SIG-M5 treated with dmso at 0.1 percent for 504 hours (cell line): ENCODE measurements around the gene RNF19B.
"Not testable (repeated sequence)": the region's sequence is repeated elsewhere in the genome, so short reads cannot be mapped to it uniquely, and the experiment has no call there.

Experiments used
- DNase-seq: peaks from one replicate; lab custom pipeline; 2025; ENCODE audit not compliant: unreplicated experiment; lab: John Stamatoyannopoulos, UW

Gene RNF19B

GRCh38 chr1:32992489-32993323, 28.1 kb upstream of the RNF19B start:
- peak; percentile 97 for DNase-seq

DNA sequence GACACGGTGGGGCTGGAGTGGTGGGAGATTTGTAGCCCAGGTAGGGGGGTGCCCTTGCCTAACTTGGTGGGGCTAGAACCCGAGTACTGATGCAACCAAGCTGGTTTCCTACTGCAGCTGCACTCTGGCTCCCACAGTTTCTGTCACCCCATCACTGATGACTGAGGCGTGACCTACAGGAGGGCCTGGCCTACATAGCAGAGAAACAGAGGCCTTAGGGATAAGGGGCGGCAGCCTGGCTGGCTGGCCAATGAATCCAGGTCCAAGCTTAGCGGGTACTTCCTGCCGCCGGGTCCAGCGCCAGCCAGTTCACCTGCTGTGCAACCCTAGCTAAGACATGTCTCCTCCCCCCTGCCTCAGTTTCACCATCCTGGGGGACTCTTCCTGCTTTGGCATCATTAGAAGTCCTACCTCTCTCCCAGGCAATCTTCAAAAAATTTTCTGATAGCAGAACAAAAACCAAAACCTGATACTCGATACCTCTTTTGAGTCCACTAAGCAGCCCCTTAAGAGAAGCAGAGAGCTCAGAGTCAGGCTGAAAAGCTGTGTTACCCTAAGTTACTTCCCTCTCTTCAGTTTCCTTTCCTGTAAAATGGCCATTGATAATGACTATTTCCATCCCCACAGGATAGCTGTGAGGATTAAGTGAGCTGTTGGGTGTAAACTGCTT, 27.3 kb upstream of the RNF19B start:
- DNase-seq = no peak

DNA sequence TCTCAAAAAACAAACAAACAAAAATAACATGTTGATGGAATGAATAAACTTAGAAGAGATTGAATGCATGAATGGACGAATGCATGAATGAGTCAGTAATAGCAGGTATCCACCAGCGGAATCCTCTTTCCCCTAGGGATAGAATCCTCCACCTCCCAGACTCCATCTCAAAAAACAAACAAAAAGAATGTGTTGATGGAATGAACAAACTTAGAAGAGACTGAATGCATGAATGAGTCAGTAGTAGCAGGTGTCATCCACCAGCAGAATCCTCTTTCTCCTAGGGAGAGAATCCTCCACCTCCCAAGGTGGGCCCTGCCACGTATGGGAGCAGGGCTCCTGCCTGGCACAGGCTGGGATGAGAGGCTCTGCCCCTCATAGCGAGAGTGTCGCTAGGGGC, 26.8 kb upstream of the RNF19B start:
- DNase-seq = no peak

GRCh38 chr1:32990887-32991286, 26.3 kb upstream of the RNF19B start:
- no peak for DNase-seq

DNA sequence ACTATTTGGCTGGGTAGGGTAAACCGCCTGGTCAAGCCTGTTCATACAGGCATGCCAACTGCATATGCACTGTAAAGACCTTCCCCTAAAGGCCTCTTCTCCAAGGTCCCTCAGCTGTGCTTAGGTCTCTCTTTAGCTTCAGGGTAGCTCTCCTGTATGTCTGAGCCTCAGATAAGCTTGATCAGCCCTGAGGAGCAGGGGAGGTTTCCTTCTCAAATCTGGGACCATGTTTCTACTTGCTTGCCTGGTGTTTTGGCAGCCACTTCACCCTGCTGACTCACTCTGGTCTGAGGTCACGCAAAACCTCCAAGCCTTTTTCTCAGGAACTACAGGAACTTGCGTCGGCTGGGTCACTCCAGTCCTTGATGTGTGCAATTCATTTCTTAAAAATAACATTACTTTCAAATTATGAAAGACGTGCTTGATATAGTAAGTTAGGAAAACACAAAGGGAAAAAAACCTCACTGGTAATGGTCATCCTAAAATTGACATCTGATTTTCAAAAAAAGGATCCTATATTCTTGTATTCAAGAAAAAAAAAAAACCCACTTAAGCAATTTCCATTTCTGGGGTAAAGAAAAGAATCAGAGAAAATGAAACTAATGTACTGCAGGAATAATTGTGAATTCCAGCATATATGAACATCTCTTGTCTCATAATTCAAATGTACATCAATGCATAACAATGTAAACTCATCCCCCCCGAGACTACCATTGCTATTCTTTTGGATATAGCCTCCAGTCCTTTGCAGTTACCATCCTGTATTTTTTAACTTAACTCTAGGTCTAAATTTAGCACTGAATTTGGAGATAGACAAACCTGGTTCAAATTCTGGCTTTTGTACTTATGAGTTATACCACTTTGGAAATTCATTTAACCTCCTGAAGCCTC, 24.8 kb upstream of the RNF19B start:
- DNase-seq = peak; percentile 65

DNA sequence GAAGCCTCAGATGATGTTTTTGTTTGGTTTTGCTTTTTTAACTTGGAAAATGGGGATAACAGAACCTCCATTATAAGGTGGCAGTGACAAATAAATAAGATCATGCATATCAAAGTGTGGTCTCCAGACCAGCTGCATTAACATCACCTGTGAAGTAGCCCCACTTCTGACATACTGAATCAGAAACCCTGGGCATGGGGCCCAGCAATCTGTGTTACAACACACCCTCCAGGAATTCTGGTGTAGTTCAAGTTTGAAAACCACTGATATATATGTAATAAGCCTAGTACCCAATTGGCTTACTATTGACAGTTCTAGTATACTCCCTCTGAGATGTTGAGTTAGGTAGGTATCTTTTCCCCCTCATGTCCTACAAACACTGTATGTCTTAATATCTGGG, 24.1 kb upstream of the RNF19B start:
- DNase-seq = no peak

- no peak for DNase-seq
These were observed 20.6 kb upstream of the RNF19B start for GRCh38 chr1:32985226-32985625.

GRCh38 chr1:32984455-32985171, 20.0 kb upstream of the RNF19B start:
- DNase-seq = no peak

GRCh38 chr1:32984090-32984454, 19.5 kb upstream of the RNF19B start:
- no peak for DNase-seq

GRCh38 chr1:32983020-32983419, 18.4 kb upstream of the RNF19B start:
- no peak for DNase-seq

- peak; percentile 93 for DNase-seq
These were observed 16.6 kb upstream of the RNF19B start for GRCh38 chr1:32981003-32981901.

DNA sequence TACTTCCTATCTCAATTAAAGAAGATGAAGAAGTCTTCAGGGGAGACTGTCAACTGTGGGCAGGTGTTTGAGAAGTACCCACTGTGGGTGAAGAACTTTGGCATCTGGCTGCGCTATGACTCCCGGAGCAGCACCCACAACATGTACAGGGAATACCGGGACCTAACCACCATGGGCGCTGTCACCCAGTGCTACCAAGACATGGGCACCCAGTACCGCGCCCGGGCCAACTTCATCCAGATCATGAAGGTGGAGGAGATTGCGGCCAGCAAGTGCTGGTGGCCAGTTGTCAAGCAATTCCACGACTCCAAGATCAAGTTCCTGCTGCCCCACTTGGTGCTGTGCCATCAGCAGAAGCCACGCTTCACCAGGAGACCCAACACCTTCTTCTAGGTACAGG, 15.5 kb upstream of the RNF19B start:
- DNase-seq = no peak

- DNase-seq = no peak
These were observed 14.2 kb upstream of the RNF19B start for GRCh38 chr1:32978854-32979253.

GRCh38 chr1:32977546-32978087, 13.0 kb upstream of the RNF19B start:
- DNase-seq = no peak

DNA sequence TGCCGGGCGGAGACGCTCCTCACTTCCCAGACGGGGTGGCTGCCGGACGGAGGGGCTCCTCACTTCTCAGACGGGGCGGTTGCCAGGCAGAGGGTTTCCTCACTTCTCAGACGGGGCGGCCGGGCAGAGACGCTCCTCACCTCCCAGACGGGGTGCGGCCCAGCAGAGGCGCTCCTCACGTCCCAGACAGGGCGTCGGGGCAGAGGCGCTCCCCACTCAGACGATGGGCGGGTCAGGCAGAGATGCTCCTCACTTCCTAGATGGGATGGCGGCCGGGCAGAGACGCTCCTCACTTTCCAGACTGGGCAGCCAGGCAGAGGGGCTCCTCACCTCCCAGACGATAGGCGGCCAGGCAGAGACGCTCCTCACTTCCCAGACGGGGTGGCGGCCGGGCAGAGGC, 10.4 kb upstream of the RNF19B start:
- not testable (repeated sequence) for DNase-seq

DNA sequence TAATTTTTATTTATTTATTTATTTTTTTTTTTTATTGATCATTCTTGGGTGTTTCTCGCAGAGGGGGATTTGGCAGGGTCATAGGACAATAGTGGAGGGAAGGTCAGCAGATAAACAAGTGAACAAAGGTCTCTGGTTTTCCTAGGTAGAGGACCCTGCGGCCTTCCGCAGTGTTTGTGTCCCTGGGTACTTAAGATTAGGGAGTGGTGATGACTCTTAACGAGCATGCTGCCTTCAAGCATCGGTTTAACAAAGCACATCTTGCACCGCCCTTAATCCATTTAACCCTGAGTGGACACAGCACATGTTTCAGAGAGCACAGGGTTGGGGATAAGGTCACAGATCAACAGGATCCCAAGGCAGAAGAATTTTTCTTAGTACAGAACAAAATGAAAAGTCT, 8.8 kb upstream of the RNF19B start:
- not testable (repeated sequence) for DNase-seq

DNA sequence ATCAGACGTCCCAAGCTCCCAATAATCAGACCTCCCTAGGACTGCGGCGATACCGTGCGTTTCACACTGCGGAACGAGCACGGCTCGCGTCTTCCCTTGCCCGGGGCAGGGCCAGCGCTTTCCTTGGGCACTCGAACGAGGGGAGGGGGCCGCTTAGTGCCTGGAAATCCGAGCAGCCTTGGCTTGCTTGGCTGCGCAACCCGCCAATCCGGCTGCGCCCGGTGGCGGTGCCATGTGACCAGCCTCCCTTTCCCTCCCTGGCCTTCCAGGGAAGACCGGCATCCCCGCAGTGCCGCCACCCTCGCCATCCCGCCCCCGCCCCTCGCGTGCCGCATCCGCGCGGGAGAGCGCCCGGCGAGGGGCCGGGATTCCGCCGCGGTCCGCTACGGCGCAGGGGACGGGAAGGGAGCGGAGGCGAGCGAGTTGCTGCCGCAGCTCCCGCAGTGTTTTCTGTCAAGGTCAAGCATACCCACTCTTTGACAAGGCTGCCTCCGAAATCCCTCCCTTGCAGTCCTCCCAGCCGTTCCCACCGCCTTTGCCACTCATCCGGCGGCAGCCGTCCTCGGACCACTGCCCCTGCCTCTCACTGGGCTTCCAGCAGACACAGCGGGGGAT, 8.3 kb upstream of the RNF19B start:
- DNase-seq = no peak

GRCh38 chr1:32971576-32971975, 7.0 kb upstream of the RNF19B start:
- DNase-seq = no peak

DNA sequence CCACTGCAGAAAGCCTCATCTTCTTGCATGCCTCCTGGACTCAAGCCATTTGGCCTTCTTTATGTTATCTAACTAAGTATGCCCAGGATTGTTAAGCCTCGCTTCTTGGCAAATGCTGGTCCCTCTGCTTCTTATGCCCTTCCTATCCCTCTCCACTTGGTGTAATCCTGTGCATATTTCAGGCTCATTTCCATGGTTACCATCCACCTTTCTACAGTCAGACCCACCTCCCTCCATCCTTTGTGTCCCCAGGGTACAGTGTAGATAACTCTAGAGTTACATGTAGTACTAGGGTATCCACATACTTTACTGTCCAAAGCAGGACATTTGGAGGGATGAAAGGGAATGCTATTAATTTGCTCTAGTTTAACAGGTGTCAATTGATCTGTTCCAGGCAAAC, 6.5 kb upstream of the RNF19B start:
- no peak for DNase-seq
